Keratinocyte (primary cell): ENCODE measurements around the gene KLHDC8B. TPM values are rescaled to one million over a fixed set of nuclear protein-coding genes. Genes with fewer than 3 reads are reported as not detected.

ENCODE experiments used
- DNase-seq: peaks from one replicate; pipeline ENCODE4 v3.0.0-alpha.2; 2011; ENCODE audit warnings: low read depth, missing footprints, low spot score
- FAIRE-seq: peaks from 2 replicates; lab custom pipeline; 2011; peaks lifted over from hg19 to GRCh38; lab: Jason Lieb, UNC
- H2AFZ ChIP-seq: 2 replicates; pipeline ENCODE4 v1.6.0; 2012; ENCODE audit warnings: low read length, control low read depth, inconsistent platforms; ENCODE audit not compliant: control insufficient read depth
- H3K27ac ChIP-seq: 2 replicates; pipeline ENCODE4 v1.5.1; 2011; ENCODE audit warnings: low read length; ENCODE audit not compliant: control insufficient read depth, insufficient read depth
- H3K27me3 ChIP-seq: 3 replicates; pipeline ENCODE4 v1.6.0; 2011; ENCODE audit warnings: low read length; ENCODE audit not compliant: control insufficient read depth, insufficient read depth; ENCODE audit errors: extremely low read depth
- H3K36me3 ChIP-seq, 2 experiments: 2 replicates in 1 of 2; 3 replicates in 1 of 2; pipeline ENCODE4 v1.5.1; 2011; ENCODE audit warnings: low read length in 2 of 2, mild to moderate bottlenecking in 1 of 2; ENCODE audit not compliant: control insufficient read depth in 2 of 2, insufficient read depth in 2 of 2; ENCODE audit errors: extremely low read depth in 1 of 2
- H3K4me1 ChIP-seq: 3 replicates; pipeline ENCODE4 v1.5.1; 2011; ENCODE audit warnings: low read length; ENCODE audit not compliant: control insufficient read depth, insufficient read depth; ENCODE audit errors: extremely low read depth
- H3K4me2 ChIP-seq: 3 replicates; pipeline ENCODE4 v1.6.0; 2011; ENCODE audit warnings: low read depth, low read length; ENCODE audit not compliant: control insufficient read depth, insufficient read depth; ENCODE audit errors: extremely low read depth
- H3K4me3 ChIP-seq, 3 experiments: fragments of 200-600 bp in 1 of 3; sonication (generic) in 1 of 3; 2 replicates in 2 of 3; 3 replicates in 1 of 3; pipeline ENCODE4 v1.5.1; 2011 to 2016; ENCODE audit warnings: low read length in 3 of 3, mild to moderate bottlenecking in 3 of 3, control low read depth in 2 of 3, inconsistent platforms in 1 of 3, low read depth in 1 of 3, mixed read lengths in 1 of 3, mixed run types in 1 of 3, moderate library complexity in 1 of 3; ENCODE audit not compliant: control insufficient read depth in 2 of 3, insufficient read depth in 2 of 3; ENCODE audit errors: extremely low read depth in 1 of 3
- H3K79me2 ChIP-seq: 2 replicates; pipeline ENCODE4 v1.6.0; 2012; ENCODE audit warnings: low read length; ENCODE audit not compliant: control insufficient read depth, insufficient read depth
- H3K9ac ChIP-seq: 3 replicates; pipeline ENCODE4 v1.6.0; 2011; ENCODE audit warnings: low read length; ENCODE audit not compliant: control insufficient read depth, insufficient read depth; ENCODE audit errors: extremely low read depth
- H3K9me1 ChIP-seq: 3 replicates; pipeline ENCODE4 v1.6.0; 2011; ENCODE audit warnings: low read length; ENCODE audit not compliant: control insufficient read depth, insufficient read depth; ENCODE audit errors: extremely low read depth
- H3K9me3 ChIP-seq: 2 replicates; pipeline ENCODE4 v1.5.1; 2012; ENCODE audit warnings: low read depth, low read length; ENCODE audit not compliant: control insufficient read depth
- H4K20me1 ChIP-seq: 3 replicates; pipeline ENCODE4 v1.6.0; 2011; ENCODE audit warnings: low read length; ENCODE audit not compliant: control insufficient read depth, insufficient read depth; ENCODE audit errors: extremely low read depth
- EZH2 ChIP-seq: IDR thresholded peaks from one replicate; pipeline ENCODE4 v1.6.1; 2012; ENCODE audit warnings: inconsistent platforms, mild to moderate bottlenecking, low read length, moderate library complexity
- dilution Hi-C: fragments of 300-500 bp; cut with MboI; formaldehyde crosslinking; loops from one replicate; pipeline ENCODE4 v1.7.0; 2020; ENCODE audit warnings: low sequenced_read_pairs; ENCODE audit not compliant: extremely low pct_ligation_motif_present
- polyA plus RNA-seq, 5 experiments: library from polyadenylated mRNA; depleted of rRNA in 3 of 5; stranded (reverse) in 3 of 5; stranded (forward) in 1 of 5; unstranded in 1 of 5; fragments of >200 nt; gene quantifications; 1 replicate in 1 of 5; 2 replicates in 3 of 5; 3 replicates in 1 of 5; pipeline versions ENCODE4 v1.2.1 to v1.2.3, GENCODE V29; 2011 to 2012; ENCODE audit warnings: missing spikeins in 2 of 5, low read depth in 1 of 5, low replicate concordance in 1 of 5
- TF ChIP-seq, protein P1 (sequence below), 3 experiments: IDR thresholded peaks in 1 of 3; conservative IDR thresholded peaks in 1 of 3; optimal IDR thresholded peaks in 1 of 3; 2 replicates in 2 of 3; 3 replicates in 1 of 3; pipeline versions ENCODE3 to v1.5.1; 2011; ENCODE audit warnings: low read length in 3 of 3, mild to moderate bottlenecking in 3 of 3, moderate library complexity in 2 of 3, control low read depth in 1 of 3, inconsistent platforms in 1 of 3; ENCODE audit not compliant: insufficient read depth in 2 of 3; ENCODE audit errors: extremely low read depth in 1 of 3

KLHDC8B gene
- polyA plus RNA-seq, 1 donor (not counting 4 experiments of a cell fraction or from before 2014, with no cell fraction given) = 19.5 TPM

DNA sequence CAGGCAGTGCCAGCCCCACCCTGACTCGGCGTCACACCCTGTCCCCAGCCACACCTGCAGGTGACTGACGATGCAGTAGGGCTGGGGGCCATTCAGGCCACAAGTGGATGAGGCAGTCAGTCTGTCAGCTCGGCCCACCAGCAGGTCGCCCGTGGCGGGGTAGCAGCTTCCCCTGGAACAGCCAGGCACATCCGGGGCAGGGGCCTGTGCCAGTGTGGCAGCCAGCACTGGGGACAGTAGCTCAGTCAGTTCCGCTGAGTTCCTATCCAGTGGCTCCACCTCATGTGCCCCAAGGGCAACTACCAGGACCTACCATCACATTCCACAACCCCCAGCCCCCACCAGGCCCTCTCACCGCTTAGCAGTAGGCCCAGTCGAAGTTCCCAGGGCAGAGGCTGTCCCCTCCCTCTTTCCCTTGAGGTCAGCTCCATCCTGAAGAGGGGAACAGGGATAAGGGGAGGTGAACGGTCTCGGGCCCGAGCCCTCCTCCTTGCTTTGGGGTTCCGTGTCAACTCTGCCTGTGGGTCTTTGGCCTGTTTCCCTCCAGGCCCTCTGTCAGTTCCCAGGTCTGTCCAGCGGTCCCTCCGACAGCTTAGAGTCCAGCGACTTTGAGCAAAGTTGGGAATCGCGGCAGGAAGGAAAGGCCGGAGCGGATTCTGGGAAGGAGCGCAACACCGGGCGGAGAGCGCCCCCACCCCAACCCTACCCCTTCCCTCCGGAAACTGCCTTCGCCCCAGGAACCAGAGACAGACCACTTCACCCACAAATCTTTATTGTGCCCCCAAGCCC, 38.8 kb upstream of the KLHDC8B start, which contains the start of gene LAMB2:
Gene LAMB2 (minus strand): TSS at position 614 of the 789 bp plus-strand sequence. CDS start 183 bp downstream, at position 431.
- H3K36me3 ChIP-seq = peaks cover 9 to 16% of the 10 kb centered on the region in 2 experiments
- TF ChIP-seq EZH2 = no peak
- peaks cover 19% of the 10 kb centered on the region for H3K4me1 ChIP-seq
- no peaks in the 10 kb centered on the region for H3K9me1 ChIP-seq
- H2AFZ ChIP-seq = peak within 1 kb of the TSS; percentile 82
- H3K27me3 ChIP-seq = no peaks in the 10 kb centered on the region
- H3K4me2 ChIP-seq = peak within 1 kb of the TSS; percentile 89
- FAIRE-seq = no peak
- H3K9ac ChIP-seq = peak within 1 kb of the TSS; percentile 73
- H3K4me3 ChIP-seq = peak within 1 kb of the TSS; percentile 69 to 93 (median 92)
- dilution Hi-C loops = no loop called here
- peak; percentile 60 for DNase-seq
- no peaks in the 10 kb centered on the region for H3K9me3 ChIP-seq
- no peaks in the 10 kb centered on the region for H4K20me1 ChIP-seq
- H3K79me2 ChIP-seq = peaks cover 18% of the 10 kb centered on the region
- H3K27ac ChIP-seq = peak within 1 kb of the TSS; percentile 39

- Histone ChIP-seq H3K9ac (peak overlapping the region; percentile 73), H3K27ac (peak overlapping the region; percentile 39), H3K4me2 (peak overlapping the region; percentile 89), H2AFZ (peak overlapping the region; percentile 82), H3K27me3 (no peaks in the 10 kb centered on the region), H3K4me3 (peak overlapping the region; percentile 69 to 93 (median 92)), H3K36me3 (peaks cover 7 to 12% of the 10 kb centered on the region in 2 experiments), H3K9me1 (no peaks in the 10 kb centered on the region), H3K9me3 (no peaks in the 10 kb centered on the region), H3K4me1 (peaks cover 19% of the 10 kb centered on the region), H4K20me1 (no peaks in the 10 kb centered on the region), H3K79me2 (peaks cover 18% of the 10 kb centered on the region)
- peak; percentile 71 for FAIRE-seq
- dilution Hi-C loops = no loop called here
- TF ChIP-seq, protein P1, sequence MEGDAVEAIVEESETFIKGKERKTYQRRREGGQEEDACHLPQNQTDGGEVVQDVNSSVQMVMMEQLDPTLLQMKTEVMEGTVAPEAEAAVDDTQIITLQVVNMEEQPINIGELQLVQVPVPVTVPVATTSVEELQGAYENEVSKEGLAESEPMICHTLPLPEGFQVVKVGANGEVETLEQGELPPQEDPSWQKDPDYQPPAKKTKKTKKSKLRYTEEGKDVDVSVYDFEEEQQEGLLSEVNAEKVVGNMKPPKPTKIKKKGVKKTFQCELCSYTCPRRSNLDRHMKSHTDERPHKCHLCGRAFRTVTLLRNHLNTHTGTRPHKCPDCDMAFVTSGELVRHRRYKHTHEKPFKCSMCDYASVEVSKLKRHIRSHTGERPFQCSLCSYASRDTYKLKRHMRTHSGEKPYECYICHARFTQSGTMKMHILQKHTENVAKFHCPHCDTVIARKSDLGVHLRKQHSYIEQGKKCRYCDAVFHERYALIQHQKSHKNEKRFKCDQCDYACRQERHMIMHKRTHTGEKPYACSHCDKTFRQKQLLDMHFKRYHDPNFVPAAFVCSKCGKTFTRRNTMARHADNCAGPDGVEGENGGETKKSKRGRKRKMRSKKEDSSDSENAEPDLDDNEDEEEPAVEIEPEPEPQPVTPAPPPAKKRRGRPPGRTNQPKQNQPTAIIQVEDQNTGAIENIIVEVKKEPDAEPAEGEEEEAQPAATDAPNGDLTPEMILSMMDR (optimal IDR thresholded peaks at IDR 0.05 in 1 of 3, IDR thresholded peaks at IDR 0.05 in 1 of 3, conservative IDR thresholded peaks at IDR 0.05 in 1 of 3; ENCODE audit: extremely low read depth in 1 of 3, insufficient read depth in 2 of 3, low read length in 3 of 3) = no peak
- no peak for TF ChIP-seq EZH2
- DNase-seq = peak; percentile 30
Observed at GRCh38 chr3:49133226-49133951, 38.0 kb upstream of the KLHDC8B start.
